Nephron progenitor cell (in vitro differentiated cells): ENCODE measurements around the gene CFAP300.

Experiments used
- DNase-seq: peaks from one replicate; pipeline ENCODE4 v3.0.0; 2021
- H3K27ac Mint-ChIP-seq: 2 replicates; pipeline ENCODE4 v1.8.0; 2021; ENCODE audit warnings: mild to moderate bottlenecking, moderate library complexity, mixed read lengths
- H3K27me3 Mint-ChIP-seq: 2 replicates; pipeline ENCODE4 v1.8.0; 2021; ENCODE audit warnings: mild to moderate bottlenecking, low read depth, mixed read lengths; ENCODE audit not compliant: poor library complexity
- H3K36me3 Mint-ChIP-seq: 2 replicates; pipeline ENCODE4 v1.8.0; 2021; ENCODE audit warnings: low read depth, mixed read lengths
- H3K4me1 Mint-ChIP-seq: 2 replicates; pipeline ENCODE4 v1.8.0; 2021; ENCODE audit warnings: mixed read lengths
- H3K4me3 Mint-ChIP-seq: 2 replicates; pipeline ENCODE4 v1.8.0; 2021; ENCODE audit warnings: mild to moderate bottlenecking, moderate library complexity, mixed read lengths
- H3K9me3 Mint-ChIP-seq: 2 replicates; pipeline ENCODE4 v1.8.0; 2021; ENCODE audit warnings: mild to moderate bottlenecking, moderate library complexity, mixed read lengths
- TF ChIP-seq, protein P1 (sequence below): fragments of 200-600 bp; sonication (generic); IDR thresholded peaks from 2 replicates; pipeline ENCODE4 v1.5.0; 2021; ENCODE audit warnings: antibody characterized with exemption

Gene CFAP300

DNA sequence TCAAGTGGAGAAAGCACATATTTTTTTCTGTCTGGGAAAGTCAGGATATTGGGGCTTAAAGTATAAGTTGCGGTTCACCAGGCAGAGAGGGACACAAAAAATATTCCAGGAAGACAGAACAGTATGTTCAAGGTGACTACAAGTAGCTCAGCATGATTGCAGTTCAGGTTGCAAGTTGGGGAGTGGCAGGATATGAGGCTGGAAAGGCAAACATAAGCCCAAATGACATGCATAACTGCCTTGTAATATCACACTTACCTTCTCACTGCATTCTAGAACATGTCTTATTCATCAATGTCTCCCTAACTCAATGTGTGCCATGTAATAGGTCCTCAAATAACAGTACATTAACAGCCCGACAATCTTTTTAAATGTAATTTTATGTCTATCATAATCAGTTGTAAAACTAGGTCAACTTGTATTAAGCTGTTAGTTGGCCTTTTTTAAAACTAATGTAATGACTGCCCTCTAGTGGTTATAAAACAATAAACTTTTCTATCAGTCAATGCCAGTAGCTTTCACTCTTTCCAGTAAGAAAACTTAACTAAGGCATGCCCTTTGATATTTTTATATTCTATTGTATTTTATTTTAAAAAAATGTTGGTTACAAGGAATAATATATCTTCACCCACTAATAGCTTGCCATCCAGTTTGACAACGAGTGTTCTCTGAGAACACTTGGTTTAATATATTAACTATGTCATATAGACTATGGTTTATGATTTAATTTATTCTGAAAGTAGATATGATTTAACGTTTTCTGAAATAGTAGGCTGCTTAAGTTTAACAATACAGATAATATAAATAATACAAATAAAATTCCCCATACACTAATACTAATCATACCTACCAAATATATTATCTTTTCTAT lies 39.4 kb upstream of the CFAP300 start:
- no peak overlapping the region for H3K27ac Mint-ChIP-seq
- H3K36me3 Mint-ChIP-seq, result no peaks in the 10 kb centered on the region
- no peak overlapping the region for H3K4me3 Mint-ChIP-seq
- peaks cover 18% of the 10 kb centered on the region for H3K4me1 Mint-ChIP-seq
- TF ChIP-seq, protein P1, sequence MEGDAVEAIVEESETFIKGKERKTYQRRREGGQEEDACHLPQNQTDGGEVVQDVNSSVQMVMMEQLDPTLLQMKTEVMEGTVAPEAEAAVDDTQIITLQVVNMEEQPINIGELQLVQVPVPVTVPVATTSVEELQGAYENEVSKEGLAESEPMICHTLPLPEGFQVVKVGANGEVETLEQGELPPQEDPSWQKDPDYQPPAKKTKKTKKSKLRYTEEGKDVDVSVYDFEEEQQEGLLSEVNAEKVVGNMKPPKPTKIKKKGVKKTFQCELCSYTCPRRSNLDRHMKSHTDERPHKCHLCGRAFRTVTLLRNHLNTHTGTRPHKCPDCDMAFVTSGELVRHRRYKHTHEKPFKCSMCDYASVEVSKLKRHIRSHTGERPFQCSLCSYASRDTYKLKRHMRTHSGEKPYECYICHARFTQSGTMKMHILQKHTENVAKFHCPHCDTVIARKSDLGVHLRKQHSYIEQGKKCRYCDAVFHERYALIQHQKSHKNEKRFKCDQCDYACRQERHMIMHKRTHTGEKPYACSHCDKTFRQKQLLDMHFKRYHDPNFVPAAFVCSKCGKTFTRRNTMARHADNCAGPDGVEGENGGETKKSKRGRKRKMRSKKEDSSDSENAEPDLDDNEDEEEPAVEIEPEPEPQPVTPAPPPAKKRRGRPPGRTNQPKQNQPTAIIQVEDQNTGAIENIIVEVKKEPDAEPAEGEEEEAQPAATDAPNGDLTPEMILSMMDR, result peak; percentile 57
- peaks cover 16% of the 10 kb centered on the region for H3K27me3 Mint-ChIP-seq
- DNase-seq, result no peak
- peaks cover 4% of the 10 kb centered on the region for H3K9me3 Mint-ChIP-seq

DNA sequence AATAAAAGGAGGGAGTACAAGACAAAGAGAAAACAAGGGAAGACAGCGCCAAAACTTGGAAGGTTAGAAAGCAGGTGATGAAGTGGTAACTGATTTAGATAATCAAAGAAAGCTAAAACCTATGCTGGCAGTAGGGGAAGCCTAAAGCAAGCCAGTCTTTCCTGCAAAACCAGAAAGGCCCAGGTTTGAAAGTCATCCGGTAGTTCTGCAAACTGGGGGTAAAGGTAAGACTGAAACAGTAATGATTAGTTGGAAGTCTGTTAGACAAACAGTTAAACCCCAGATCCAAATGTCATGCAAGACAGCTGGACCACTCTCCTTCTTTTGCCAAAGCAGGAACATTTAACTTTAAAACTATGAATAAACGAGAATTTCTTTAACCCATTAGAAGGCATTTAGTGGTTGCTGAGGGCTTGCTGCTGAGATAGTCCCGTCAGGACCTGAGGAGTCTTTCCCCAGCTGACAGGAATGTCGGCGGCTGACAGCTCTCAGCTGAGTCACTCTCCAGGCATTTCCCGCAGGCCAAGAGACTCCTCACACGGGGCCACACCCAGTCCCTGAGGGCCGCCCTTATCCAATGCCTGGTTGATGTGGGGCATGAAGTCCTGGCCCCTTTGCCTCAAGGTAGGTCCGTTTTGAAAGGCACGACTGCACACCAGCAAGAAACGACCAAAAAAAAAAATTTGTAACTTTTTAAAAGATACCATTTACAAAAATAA lies 36.3 kb upstream of the CFAP300 start:
- peak; percentile 42 for DNase-seq
- Mint-ChIP-seq H3K27ac (no peak overlapping the region), H3K36me3 (no peaks in the 10 kb centered on the region), H3K4me3 (no peak overlapping the region), H3K27me3 (peaks cover 16% of the 10 kb centered on the region), H3K4me1 (peaks cover 26% of the 10 kb centered on the region), H3K9me3 (no peaks in the 10 kb centered on the region)
- TF ChIP-seq, protein P1, result no peak

DNA sequence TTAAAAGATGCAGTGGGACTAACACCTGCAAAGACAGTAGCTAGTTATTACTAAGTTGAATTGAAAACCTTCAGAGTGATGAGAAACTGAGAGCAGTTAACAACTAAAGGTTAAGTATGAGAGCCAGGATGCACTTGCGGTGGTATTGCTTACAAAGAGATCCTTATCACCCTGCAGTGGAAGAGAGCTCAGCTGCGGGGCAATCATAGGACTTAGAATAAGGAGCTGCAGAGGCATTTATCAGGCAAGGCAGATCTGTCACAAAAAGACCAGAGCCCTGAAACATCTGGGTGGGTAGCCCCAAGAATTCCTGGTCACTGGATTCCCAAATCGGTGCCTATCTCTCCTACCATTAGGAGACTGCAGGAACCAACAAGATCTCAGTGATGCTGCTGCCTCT lies 34.3 kb upstream of the CFAP300 start:
- TF ChIP-seq, protein P1, result no peak
- Mint-ChIP-seq H3K27ac (no peak overlapping the region), H3K9me3 (no peaks in the 10 kb centered on the region), H3K4me1 (peaks cover 21% of the 10 kb centered on the region), H3K4me3 (no peak overlapping the region), H3K27me3 (peaks cover 14% of the 10 kb centered on the region), H3K36me3 (no peaks in the 10 kb centered on the region)
- no peak for DNase-seq

DNA sequence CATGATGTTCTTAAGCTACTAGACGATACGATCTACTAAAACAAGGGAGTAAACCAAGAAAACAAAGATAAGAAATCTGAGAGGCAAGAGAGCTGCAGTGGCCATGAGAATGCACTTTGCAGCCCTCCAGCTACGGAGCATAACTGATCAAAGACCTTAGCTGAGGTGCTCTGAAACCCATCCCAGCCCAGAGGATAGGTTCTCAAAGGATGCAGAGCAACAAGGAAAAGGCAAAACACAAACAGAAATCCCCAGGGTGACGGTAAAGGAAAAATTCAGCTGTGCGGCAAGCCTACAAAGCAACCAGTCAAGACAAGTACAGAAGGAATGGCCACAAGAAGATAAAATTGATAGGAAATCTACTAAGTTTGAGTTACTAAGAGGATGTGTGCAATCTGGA lies 32.5 kb upstream of the CFAP300 start:
- TF ChIP-seq, protein P1, result no peak
- H3K4me1 Mint-ChIP-seq, result peaks cover 19% of the 10 kb centered on the region
- H3K36me3 Mint-ChIP-seq, result no peaks in the 10 kb centered on the region
- H3K4me3 Mint-ChIP-seq, result no peak overlapping the region
- H3K27ac Mint-ChIP-seq, result peak overlapping the region; percentile 46
- no peaks in the 10 kb centered on the region for H3K9me3 Mint-ChIP-seq
- peaks cover 11% of the 10 kb centered on the region for H3K27me3 Mint-ChIP-seq
- no peak for DNase-seq

DNA sequence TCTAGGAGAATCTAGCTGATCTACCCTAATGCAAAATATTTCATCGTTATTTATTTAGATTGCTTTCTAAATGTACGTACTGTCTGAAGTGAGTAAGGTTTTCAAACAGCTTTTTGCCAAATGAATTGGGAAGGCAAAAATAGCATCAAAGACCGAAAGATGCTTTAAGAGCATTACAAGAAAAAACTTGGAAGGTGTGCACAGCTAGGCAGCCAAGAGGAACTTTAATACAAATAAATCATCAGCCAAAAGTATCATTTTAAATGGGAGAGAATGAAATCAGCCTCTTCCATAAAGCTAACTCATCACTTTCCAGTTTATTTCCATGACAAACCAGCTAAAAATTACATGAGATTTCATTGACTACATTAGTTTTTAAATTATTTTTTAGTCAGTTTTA lies 30.2 kb upstream of the CFAP300 start:
- Mint-ChIP-seq H3K4me1 (peaks cover 8% of the 10 kb centered on the region), H3K9me3 (no peaks in the 10 kb centered on the region), H3K36me3 (no peaks in the 10 kb centered on the region), H3K27me3 (peaks cover 8% of the 10 kb centered on the region), H3K27ac (no peak overlapping the region), H3K4me3 (no peak overlapping the region)
- DNase-seq, result no peak
- TF ChIP-seq, protein P1, result no peak
